Activated CD8-positive, alpha-beta T cell treated with anti-CD3 and anti-CD28 coated beads for 36 hours (primary cell): ENCODE measurements around the gene IL18RAP. TPM values are rescaled to one million over a fixed set of nuclear protein-coding genes. Genes with fewer than 3 reads are reported as not detected.

Experiments
- ATAC-seq: fragments of 200-7000 bp; cut with Tn5 transposase; one replicate; pipeline ENCODE4 v1.10.0; 2021; ENCODE audit warnings: mild to moderate bottlenecking, moderate library complexity
- CTCF ChIA-PET: fragments of 350-600 bp; sonication (Branson Sonifier 250); formaldehyde crosslinking; loops from one replicate; lab custom pipeline; 2021; ENCODE audit warnings: antibody characterized with exemption; lab: Charles Lee
- POLR2A ChIA-PET: fragments of 350-600 bp; sonication (Branson Sonifier 250); formaldehyde crosslinking; loops from one replicate; lab custom pipeline; 2021; ENCODE audit warnings: antibody characterized with exemption; lab: Charles Lee
- DNase-seq: peaks from one replicate; pipeline ENCODE4 v3.0.0-alpha.2; 2020
- H3K27ac Mint-ChIP-seq: one replicate; pipeline ENCODE4 v1.8.0; 2021; ENCODE audit warnings: mild to moderate bottlenecking, mixed read lengths
- H3K27me3 Mint-ChIP-seq: one replicate; pipeline ENCODE4 v1.8.0; 2021; ENCODE audit warnings: mixed read lengths
- H3K36me3 Mint-ChIP-seq: one replicate; pipeline ENCODE4 v1.8.0; 2021; ENCODE audit warnings: low read depth, mixed read lengths
- H3K4me1 Mint-ChIP-seq: one replicate; pipeline ENCODE4 v1.8.0; 2021; ENCODE audit warnings: low read depth, mixed read lengths
- H3K4me3 Mint-ChIP-seq: one replicate; pipeline ENCODE4 v1.8.0; 2021; ENCODE audit warnings: mild to moderate bottlenecking, moderate library complexity, mixed read lengths
- H3K9me3 Mint-ChIP-seq: one replicate; pipeline ENCODE4 v1.8.0; 2021; ENCODE audit warnings: mixed read lengths
- intact Hi-C: fragments of 100-400 bp; cut with micrococcal nuclease; formaldehyde crosslinking; loops from one replicate; pipeline ENCODE4 v1.10.0; 2022
- total RNA-seq, 2 experiments: library from RNA; stranded (reverse); gene quantifications; one replicate each; pipeline ENCODE4 v1.2.3, GENCODE V29; 2021
- TF ChIP-seq, protein P1 (sequence below): fragments of 200-600 bp; IDR thresholded peaks from one replicate; pipeline ENCODE4 v1.8.0; 2022; ENCODE audit warnings: antibody characterized with exemption, mild to moderate bottlenecking

IL18RAP gene
- total RNA-seq, 2 experiments from 2014 or later = 5.8 to 6.0 TPM

DNA sequence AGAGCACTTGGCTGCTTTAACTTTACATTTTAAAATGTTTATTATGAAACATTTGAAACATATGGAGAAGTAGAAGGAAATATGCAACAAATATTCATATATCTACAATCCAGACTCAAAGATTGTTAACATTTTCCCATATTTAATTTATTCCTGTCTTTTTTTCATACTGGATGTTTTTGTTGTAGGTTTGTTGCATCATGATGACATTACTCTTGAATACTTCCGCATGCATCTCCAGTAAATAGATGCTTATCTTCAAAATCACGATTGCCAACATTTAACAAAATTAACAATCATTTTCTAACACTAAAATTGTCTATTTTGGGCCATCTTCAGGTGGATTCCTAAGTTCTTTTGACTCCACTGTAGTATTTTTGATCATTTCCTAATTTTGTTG lies 21.1 kb upstream of the IL18RAP start:
- no peak for ATAC-seq
- Mint-ChIP-seq H3K36me3 (no peaks in the 10 kb centered on the region), H3K4me3 (no peak overlapping the region), H3K9me3 (no peaks in the 10 kb centered on the region), H3K4me1 (peaks cover 24% of the 10 kb centered on the region), H3K27ac (no peak overlapping the region), H3K27me3 (no peaks in the 10 kb centered on the region)
- POLR2A ChIA-PET = no interaction called here
- intact Hi-C loops = no loop called here
- CTCF ChIA-PET = no interaction called here
- TF ChIP-seq, protein P1, sequence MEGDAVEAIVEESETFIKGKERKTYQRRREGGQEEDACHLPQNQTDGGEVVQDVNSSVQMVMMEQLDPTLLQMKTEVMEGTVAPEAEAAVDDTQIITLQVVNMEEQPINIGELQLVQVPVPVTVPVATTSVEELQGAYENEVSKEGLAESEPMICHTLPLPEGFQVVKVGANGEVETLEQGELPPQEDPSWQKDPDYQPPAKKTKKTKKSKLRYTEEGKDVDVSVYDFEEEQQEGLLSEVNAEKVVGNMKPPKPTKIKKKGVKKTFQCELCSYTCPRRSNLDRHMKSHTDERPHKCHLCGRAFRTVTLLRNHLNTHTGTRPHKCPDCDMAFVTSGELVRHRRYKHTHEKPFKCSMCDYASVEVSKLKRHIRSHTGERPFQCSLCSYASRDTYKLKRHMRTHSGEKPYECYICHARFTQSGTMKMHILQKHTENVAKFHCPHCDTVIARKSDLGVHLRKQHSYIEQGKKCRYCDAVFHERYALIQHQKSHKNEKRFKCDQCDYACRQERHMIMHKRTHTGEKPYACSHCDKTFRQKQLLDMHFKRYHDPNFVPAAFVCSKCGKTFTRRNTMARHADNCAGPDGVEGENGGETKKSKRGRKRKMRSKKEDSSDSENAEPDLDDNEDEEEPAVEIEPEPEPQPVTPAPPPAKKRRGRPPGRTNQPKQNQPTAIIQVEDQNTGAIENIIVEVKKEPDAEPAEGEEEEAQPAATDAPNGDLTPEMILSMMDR = no peak
- DNase-seq = no peak

DNA sequence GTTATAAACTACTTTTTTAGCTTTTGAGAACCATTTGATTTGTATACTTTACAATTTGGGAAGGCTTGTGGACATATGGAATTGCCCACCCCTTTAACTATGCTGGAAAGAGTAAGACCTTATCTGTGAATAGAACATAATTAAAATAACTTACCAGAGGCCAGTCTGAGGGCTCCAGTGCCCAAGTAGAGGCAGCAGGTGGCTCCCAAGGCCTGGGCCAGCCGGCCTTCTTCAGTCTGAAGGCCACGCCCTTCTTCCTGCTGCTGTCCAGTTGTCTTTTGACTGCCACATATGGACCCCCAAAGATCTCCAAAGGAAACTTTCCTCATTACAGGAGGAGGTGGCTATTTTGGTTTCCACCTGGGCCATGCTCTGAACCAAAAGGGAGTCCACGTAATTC lies 12.0 kb upstream of the IL18RAP start:
- no peaks in the 10 kb centered on the region for H3K27me3 Mint-ChIP-seq
- H3K9me3 Mint-ChIP-seq = peaks cover 9% of the 10 kb centered on the region
- H3K4me1 Mint-ChIP-seq = peaks cover 6% of the 10 kb centered on the region
- TF ChIP-seq, protein P1 = no peak
- no peak overlapping the region for H3K27ac Mint-ChIP-seq
- peaks cover 8% of the 10 kb centered on the region for H3K36me3 Mint-ChIP-seq
- ChIA-PET CTCF (interaction anchor here (1.1 to 3.7 kb wide), 2 partner anchors 33 to 35 kb away, joined by 3 to 14 read pairs; no protein-coding TSS in a partner anchor), POLR2A (no interaction called here)
- H3K4me3 Mint-ChIP-seq = no peak overlapping the region
- intact Hi-C loops = no loop called here
- DNase-seq (no peak), ATAC-seq (no peak)

GRCh38 chr2:102412199-102412598 lies 10.8 kb upstream of the IL18RAP start:
- H3K27ac Mint-ChIP-seq = no peak overlapping the region
- H3K9me3 Mint-ChIP-seq = peaks cover 14% of the 10 kb centered on the region
- no peak overlapping the region for H3K4me3 Mint-ChIP-seq
- no peak for DNase-seq
- intact Hi-C loops = no loop called here
- H3K4me1 Mint-ChIP-seq = peaks cover 15% of the 10 kb centered on the region
- no peak for ATAC-seq
- peaks cover 16% of the 10 kb centered on the region for H3K36me3 Mint-ChIP-seq
- H3K27me3 Mint-ChIP-seq = no peaks in the 10 kb centered on the region
- TF ChIP-seq, protein P1 = no peak
- CTCF ChIA-PET = interaction anchor here (0.8 to 1.2 kb wide), 3 partner anchors 18 to 36 kb away, joined by 3 read pairs; no protein-coding TSS in a partner anchor
- POLR2A ChIA-PET = no interaction called here

DNA sequence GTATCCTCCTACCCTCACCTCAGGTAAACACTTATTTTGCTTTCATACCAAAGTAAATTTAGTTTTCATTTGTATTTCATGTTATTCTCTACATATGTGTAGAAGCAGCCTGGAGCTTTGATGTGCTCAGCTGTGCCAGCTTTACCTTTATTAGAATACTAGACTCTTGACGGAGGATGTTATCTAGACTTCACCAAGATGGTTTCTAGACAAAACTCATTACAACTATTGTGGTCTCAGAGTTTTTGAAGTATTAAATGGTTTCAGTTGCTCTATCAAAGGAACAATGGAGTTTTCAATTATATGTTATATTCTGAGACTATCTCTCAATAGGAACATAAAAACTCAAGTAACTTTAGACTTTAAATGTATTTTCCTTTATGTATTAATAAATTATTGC lies 5.0 kb upstream of the IL18RAP start:
- peak; percentile 50 for DNase-seq
- H3K27ac Mint-ChIP-seq = peak overlapping the region; percentile 98
- POLR2A ChIA-PET = no interaction called here
- TF ChIP-seq, protein P1 = no peak
- H3K27me3 Mint-ChIP-seq = no peaks in the 10 kb centered on the region
- ATAC-seq = peak; percentile 82
- intact Hi-C loops = loop anchor here (1.0 kb wide), 1 partner anchor 51 kb away; no protein-coding TSS in a partner anchor
- H3K4me1 Mint-ChIP-seq = peaks cover 54% of the 10 kb centered on the region
- H3K4me3 Mint-ChIP-seq = peak overlapping the region; percentile 41
- H3K36me3 Mint-ChIP-seq = peaks cover 20% of the 10 kb centered on the region
- CTCF ChIA-PET = interaction anchor here (0.9 to 3.0 kb wide), 6 partner anchors 12 to 534 kb away, joined by 3 to 14 read pairs (median 3); no protein-coding TSS in a partner anchor
- H3K9me3 Mint-ChIP-seq = peaks cover 10% of the 10 kb centered on the region

DNA sequence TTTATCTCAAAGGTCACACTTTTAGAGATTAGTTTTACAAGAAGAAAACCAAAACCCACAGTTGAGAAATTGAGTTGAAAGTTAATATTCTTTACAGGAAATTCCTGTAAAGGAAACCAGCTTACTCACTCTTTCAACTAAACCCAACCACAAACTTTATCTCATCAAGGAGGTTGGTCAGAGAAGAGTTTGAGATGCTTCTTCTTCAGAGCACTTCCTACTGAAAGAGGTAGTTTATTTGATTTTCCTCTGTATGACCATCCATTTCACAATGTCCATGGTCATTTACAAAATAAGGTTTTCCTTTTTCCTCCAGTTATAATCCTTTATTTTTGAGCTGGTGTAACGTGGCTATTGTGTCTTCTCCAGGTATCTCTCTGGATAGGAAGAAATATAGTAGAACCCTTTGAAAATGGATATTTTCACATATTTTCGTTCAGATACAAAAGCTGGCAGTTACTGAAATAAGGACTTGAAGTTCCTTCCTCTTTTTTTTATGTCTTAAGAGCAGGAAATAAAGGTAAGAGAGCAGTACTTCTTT lies 4.5 kb upstream of the IL18RAP start:
- POLR2A ChIA-PET = interaction anchor here (1.8 kb wide), 1 partner anchor 12 kb away, joined by 5 read pairs; no protein-coding TSS in a partner anchor
- intact Hi-C loops = loop anchor here (1.0 kb wide), 1 partner anchor 51 kb away; no protein-coding TSS in a partner anchor
- TF ChIP-seq, protein P1 = no peak
- peaks cover 20% of the 10 kb centered on the region for H3K36me3 Mint-ChIP-seq
- no peaks in the 10 kb centered on the region for H3K27me3 Mint-ChIP-seq
- peak overlapping the region; percentile 74 for H3K4me3 Mint-ChIP-seq
- H3K4me1 Mint-ChIP-seq = peaks cover 59% of the 10 kb centered on the region
- H3K27ac Mint-ChIP-seq = peak overlapping the region; percentile 98
- ATAC-seq (peak; percentile 67), DNase-seq (no peak)
- CTCF ChIA-PET = interaction anchor here (0.6 to 3.0 kb wide), 10 partner anchors 8 to 178 kb away, joined by 3 to 14 read pairs (median 3); no protein-coding TSS in a partner anchor
- peaks cover 10% of the 10 kb centered on the region for H3K9me3 Mint-ChIP-seq
